PFSK-1 (cell line): Measurements from ENCODE around the gene HPD.

Experiments used
- SIN3A ChIP-seq: IDR thresholded peaks from 2 replicates; pipeline ENCODE4 v1.6.1; 2012; ENCODE audit warnings: mild to moderate bottlenecking, low read length, moderate library complexity, borderline replicate concordance; ENCODE audit not compliant: insufficient read depth
- TAF1 ChIP-seq: IDR thresholded peaks from 2 replicates; pipeline ENCODE4 v1.6.1; 2012; ENCODE audit warnings: low read length, control low read depth, borderline replicate concordance; ENCODE audit not compliant: insufficient read depth

DNA sequence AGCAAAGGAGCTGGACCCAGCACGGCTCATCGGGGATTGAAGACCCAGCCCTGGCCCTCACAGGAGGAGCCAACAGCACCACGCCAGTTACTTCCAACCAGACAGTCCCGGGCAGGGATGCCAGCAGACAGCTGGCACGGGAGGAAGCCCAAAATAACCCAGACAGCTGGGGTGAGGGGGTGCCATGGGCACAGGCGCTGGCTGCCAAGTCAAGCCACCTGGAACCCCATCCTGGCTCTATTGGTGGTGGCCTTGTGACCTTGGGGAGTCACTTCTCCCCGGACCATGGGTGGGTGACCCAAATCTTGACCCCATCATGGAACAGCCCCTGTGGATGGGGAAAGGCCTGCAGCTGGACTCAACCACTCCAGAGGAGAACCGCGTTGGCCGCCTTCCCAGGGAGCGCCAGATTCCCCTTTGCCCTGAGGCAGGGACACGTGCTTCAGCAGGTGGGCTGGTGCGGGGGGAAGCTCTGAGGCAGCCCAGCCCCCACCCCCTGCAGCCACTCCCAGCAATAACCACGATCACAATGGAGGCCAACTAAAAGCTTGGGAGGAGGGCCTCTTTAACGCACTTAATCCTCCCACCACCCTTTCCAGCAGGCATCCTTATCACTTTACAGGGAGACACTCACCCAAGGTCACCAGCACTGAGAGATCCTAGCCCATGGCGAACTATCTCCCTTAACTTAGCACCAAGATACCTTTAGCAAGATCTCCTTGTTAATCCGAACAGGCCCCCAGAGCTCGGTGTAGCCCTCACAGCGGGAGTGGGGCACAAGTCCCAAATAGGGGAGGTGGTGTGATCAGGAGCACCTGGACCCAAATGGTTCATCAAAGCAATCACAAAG, 60.5 kb downstream of the HPD start:
- TF ChIP-seq SIN3A (no peak), TAF1 (no peak)
